ENCODE measurements around the gene AGBL4. TPM values are rescaled to one million over a fixed set of nuclear protein-coding genes. Genes with fewer than 3 reads are reported as not detected.

AGBL4 gene
- total and polyA plus RNA-seq, 2 of the 13 experiments (the other 11 are each of a cell fraction or from before 2014, with no cell fraction given), result not detected

GRCh38 chr1:49436865-49437264 is 586.9 kb downstream of the AGBL4 start:
- CTCF ChIA-PET (ENCODE audit: low intra/inter-chr PET ratio, low total read pairs), result no interaction called here
- Histone ChIP-seq H3K27me3 (ENCODE audit: control insufficient read depth in 1 of 2, insufficient read depth in 2 of 2, low read length in 2 of 2) (no peaks in the 10 kb centered on the region), H3K36me3 (replicated peaks in 1 of 2; ENCODE audit: control insufficient read depth in 1 of 2, insufficient read depth in 2 of 2, low read length in 2 of 2) (no peaks in the 10 kb centered on the region), H2AFZ (ENCODE audit: low read length) (no peak overlapping the region), H3K27ac (ENCODE audit: extremely low read length, insufficient read depth, low read length) (no peak overlapping the region), H3K4me2 (ENCODE audit: low read depth, low read length) (no peak overlapping the region), H3K79me2 (ENCODE audit: insufficient read depth, low read length) (no peaks in the 10 kb centered on the region), H3K4me1 (ENCODE audit: insufficient read depth, low read length) (no peaks in the 10 kb centered on the region), H3K9me3 (ENCODE audit: low read length) (peaks cover 85% of the 10 kb centered on the region), H4K20me1 (ENCODE audit: insufficient read depth, low read length) (no peaks in the 10 kb centered on the region), H3K9ac (ENCODE audit: insufficient read depth, low read depth, low read length) (no peak overlapping the region), H3K4me3 (replicated peaks in 1 of 3; ENCODE audit: insufficient read depth in 1 of 3, low read depth in 2 of 3, low read length in 3 of 3) (no peak overlapping the region)
- no peak for TF ChIP-seq SP5 (CRISPR knock-in tag; IDR thresholded peaks at IDR 0.05; ENCODE audit: borderline replicate concordance, low read depth)
- TF ChIP-seq, protein P1, sequence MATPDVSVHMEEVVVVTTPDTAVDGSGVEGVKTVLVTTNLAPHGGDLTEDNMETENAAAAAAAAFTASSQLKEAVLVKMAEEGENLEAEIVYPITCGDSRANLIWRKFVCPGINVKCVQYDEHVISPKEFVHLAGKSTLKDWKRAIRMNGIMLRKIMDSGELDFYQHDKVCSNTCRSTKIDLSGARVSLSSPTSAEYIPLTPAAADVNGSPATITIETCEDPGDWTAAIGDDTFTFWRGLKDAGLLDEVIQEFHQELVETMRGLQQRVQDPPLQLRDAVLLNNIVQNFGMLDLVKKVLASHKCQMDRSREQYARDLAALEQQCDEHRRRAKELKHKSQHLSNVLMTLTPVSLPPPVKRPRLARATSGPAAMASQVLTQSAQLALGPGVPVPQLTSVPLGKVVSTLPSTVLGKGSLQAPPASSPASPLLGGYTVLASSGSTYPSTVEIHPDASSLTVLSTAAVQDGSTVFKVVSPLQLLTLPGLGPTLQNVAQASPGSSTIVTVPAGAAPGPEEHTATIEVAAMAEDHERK (CRISPR knock-in tag; IDR thresholded peaks at IDR 0.05; ENCODE audit: low read depth), result no peak
- TF ChIP-seq ZBTB3 (CRISPR knock-in tag; IDR thresholded peaks at IDR 0.05; ENCODE audit: borderline replicate concordance, low read depth), result no peak
- TF ChIP-seq RARA (CRISPR knock-in tag; IDR thresholded peaks at IDR 0.05), result no peak
- TF ChIP-seq SP1 (IDR thresholded peaks at IDR 0.05), result no peak
- no peak for TF ChIP-seq SP1 (CRISPR knock-in tag; IDR thresholded peaks at IDR 0.05)
- TF ChIP-seq ZHX1 (CRISPR knock-in tag; IDR thresholded peaks at IDR 0.05; ENCODE audit: low read depth), result no peak
- TF ChIP-seq ZNF512 (CRISPR knock-in tag; IDR thresholded peaks at IDR 0.05), result no peak
- TF ChIP-seq, protein P2, sequence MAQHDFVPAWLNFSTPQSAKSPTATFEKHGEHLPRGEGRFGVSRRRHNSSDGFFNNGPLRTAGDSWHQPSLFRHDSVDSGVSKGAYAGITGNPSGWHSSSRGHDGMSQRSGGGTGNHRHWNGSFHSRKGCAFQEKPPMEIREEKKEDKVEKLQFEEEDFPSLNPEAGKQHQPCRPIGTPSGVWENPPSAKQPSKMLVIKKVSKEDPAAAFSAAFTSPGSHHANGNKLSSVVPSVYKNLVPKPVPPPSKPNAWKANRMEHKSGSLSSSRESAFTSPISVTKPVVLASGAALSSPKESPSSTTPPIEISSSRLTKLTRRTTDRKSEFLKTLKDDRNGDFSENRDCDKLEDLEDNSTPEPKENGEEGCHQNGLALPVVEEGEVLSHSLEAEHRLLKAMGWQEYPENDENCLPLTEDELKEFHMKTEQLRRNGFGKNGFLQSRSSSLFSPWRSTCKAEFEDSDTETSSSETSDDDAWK (CRISPR knock-in tag; IDR thresholded peaks at IDR 0.05), result no peak
- no peak for TF ChIP-seq ZFAT (CRISPR knock-in tag; conservative IDR thresholded peaks at IDR 0.05)
- TF ChIP-seq BCL6 (CRISPR knock-in tag; IDR thresholded peaks at IDR 0.05), result no peak
- TF ChIP-seq ERF (CRISPR knock-in tag; IDR thresholded peaks at IDR 0.05), result no peak
- TF ChIP-seq SRSF1 (optimal IDR thresholded peaks at IDR 0.05; ENCODE audit: low read depth, low read length), result no peak
- no peak for TF ChIP-seq TBP (CRISPR knock-in tag; IDR thresholded peaks at IDR 0.05)
- TF ChIP-seq CEBPB (IDR thresholded peaks at IDR 0.05; ENCODE audit: borderline replicate concordance, low read depth, low read length), result no peak
- no peak for TF ChIP-seq THYN1 (CRISPR knock-in tag; IDR thresholded peaks at IDR 0.05; ENCODE audit: borderline replicate concordance, low read depth)
- in situ Hi-C loops (cut with HindIII; ENCODE audit: extremely low pct_ligation_motif_present, low pct_unique_long_range_greater_than_20kb) (no loop called here), intact Hi-C loops (cut with micrococcal nuclease; ENCODE audit: unreplicated experiment) (no loop called here)
- ATAC-seq (no peak), FAIRE-seq (no peak), DNase-seq (ENCODE audit: low spot score) (no peak)
- 3% methylated on average over 2 of the region's 2 CpGs for WGBS (ENCODE audit: low lambda C conversion rate)
- BruUV-seq (replicated peaks), result no TSS peak
- POLR2A ChIA-PET, result no interaction called here
